ENCODE measurements around the gene NDE1. TPM values are rescaled to one million over a fixed set of nuclear protein-coding genes. Genes with fewer than 3 reads are reported as not detected.
A peak's percentile ranks its signal among the peaks of the same experiment; 100 is the strongest.

The NDE1 gene
- total RNA-seq, 2 donors from 2014 or later = 26.5 to 37.0 TPM

- Histone ChIP-seq H3K27me3 (replicated peaks; ENCODE audit: insufficient read depth) (no peaks in the 10 kb centered on the region), H3K36me3 (peaks cover 78% of the 10 kb centered on the region), H3K4me3 (no peak overlapping the region), H3K9me3 (no peaks in the 10 kb centered on the region), H3K27ac (peak overlapping the region; percentile 16 to 26), H3K4me1 (ENCODE audit: control insufficient read depth in 1 of 2, low read depth in 2 of 2) (peaks cover 21 to 92% of the 10 kb centered on the region in 2 donors)
- TF ChIP-seq CTCF (IDR thresholded peaks at IDR 0.05) = no peak
- DNase-seq (ENCODE audit: low spot score) (no peak), ATAC-seq (ENCODE audit: insufficient number of reproducible peaks, low FRiP score, low read depth) (no peak)
Observed at GRCh38 chr16:15775663-15776304, 125.7 kb downstream of the NDE1 start.

Other genes with a start within 250 kb of the NDE1 start
- 10 to 100 TPM; 75.1 to 95.2 TPM for gene BMERB1, start 215.7 kb upstream of the NDE1 start, total RNA-seq
- 10 to 100 TPM; 35.7 to 49.6 TPM for gene MARF1, start 7.1 kb upstream of the NDE1 start, total RNA-seq
- gene MYH11, start 206.8 kb downstream of the NDE1 start, total RNA-seq = 1,000 to 10,000 TPM; 2,411 to 2,456 TPM
- 10 to 100 TPM; 14.9 to 29.1 TPM for gene CEP20, start 238.4 kb downstream of the NDE1 start, total RNA-seq